ENCODE measurements around the gene LRP8.

GRCh38 chr1:53286955-53287354 lies 40.9 kb downstream of the LRP8 start:
- TF ChIP-seq CTCF (IDR thresholded peaks at IDR 0.05) (no peak), POLR2A (IDR thresholded peaks at IDR 0.05) (no peak)
